Endodermal cell (in vitro differentiated cells): Measurements from ENCODE around the gene LYPD6. TPM values are rescaled to one million over a fixed set of nuclear protein-coding genes. Genes with fewer than 3 reads are reported as not detected.

Source experiments
- DNase-seq: peaks from one replicate; pipeline ENCODE4 v3.0.0-alpha.2; 2017
- H3K27ac ChIP-seq: 2 replicates; pipeline ENCODE4 v1.5.1; 2013; ENCODE audit warnings: mild to moderate bottlenecking, low read depth, low read length, moderate library complexity
- H3K27me3 ChIP-seq: 2 replicates; pipeline ENCODE4 v1.6.1; 2013; ENCODE audit warnings: mild to moderate bottlenecking, low read length, moderate library complexity; ENCODE audit not compliant: insufficient read depth, control insufficient read depth, poor library complexity, severe bottlenecking
- H3K36me3 ChIP-seq: 2 replicates; pipeline ENCODE4 v1.7.0; 2013; ENCODE audit warnings: mild to moderate bottlenecking, low read length, moderate library complexity; ENCODE audit not compliant: control insufficient read depth, insufficient read depth
- H3K4me1 ChIP-seq: one replicate; pipeline ENCODE4 v1.7.0; 2013; ENCODE audit warnings: low read length; ENCODE audit not compliant: control insufficient read depth, insufficient read depth
- H3K4me3 ChIP-seq: 2 replicates; pipeline ENCODE4 v1.5.1; 2013; ENCODE audit warnings: mild to moderate bottlenecking, low read length, moderate library complexity
- H3K9ac ChIP-seq: 2 replicates; pipeline ENCODE4 v1.6.1; 2013; ENCODE audit warnings: mild to moderate bottlenecking, low read length, moderate library complexity; ENCODE audit not compliant: poor library complexity, severe bottlenecking; ENCODE audit errors: extremely low read depth
- H3K9me3 ChIP-seq: 2 replicates; pipeline ENCODE4 v1.6.1; 2013; ENCODE audit warnings: mild to moderate bottlenecking, low read length, moderate library complexity; ENCODE audit not compliant: control insufficient read depth
- H3K27ac Mint-ChIP-seq: 2 replicates; pipeline ENCODE4 v1.8.0; 2020; ENCODE audit warnings: mixed read lengths
- H3K27me3 Mint-ChIP-seq: 2 replicates; pipeline ENCODE4 v1.8.0; 2021; ENCODE audit warnings: mild to moderate bottlenecking, mixed read lengths; ENCODE audit not compliant: insufficient read depth
- H3K36me3 Mint-ChIP-seq: 2 replicates; pipeline ENCODE4 v1.8.0; 2020; ENCODE audit warnings: low read depth, mixed read lengths
- H3K4me1 Mint-ChIP-seq: 2 replicates; pipeline ENCODE4 v1.8.0; 2020; ENCODE audit warnings: mixed read lengths
- H3K4me3 Mint-ChIP-seq: 2 replicates; pipeline ENCODE4 v1.8.0; 2020; ENCODE audit warnings: mild to moderate bottlenecking, moderate library complexity, mixed read lengths
- H3K9me3 Mint-ChIP-seq: 2 replicates; pipeline ENCODE4 v1.8.0; 2020; ENCODE audit warnings: mild to moderate bottlenecking, mixed read lengths
- CTCF ChIP-seq: fragments of 200-600 bp; sonication (generic); conservative IDR thresholded peaks from 2 replicates; pipeline ENCODE4 v1.5.0; 2021; ENCODE audit warnings: antibody characterized with exemption, mild to moderate bottlenecking
- WGBS, 2 experiments: methylation state at CpG; one replicate each; pipeline versions ENCODE4 v1.1.5 to v1.1.7; 2013; ENCODE audit warnings: missing lambda C conversion rate in 2 of 2, mixed read lengths in 1 of 2; ENCODE audit not compliant: insufficient coverage in 1 of 2, insufficient read length in 1 of 2; 5-methylcytosine and 5-hydroxymethylcytosine counted together
- total RNA-seq, 2 donors: library from RNA; stranded (reverse); fragmentation: NEBNext Ultra II Directional in 1 of 2; extraction: Animal tissue kit (Norgen Biotek cat#: 25700) in 1 of 2; gene quantifications; 2 replicates in 1 of 2; 3 replicates in 1 of 2; pipeline ENCODE4 v1.2.1, GENCODE V29; 2021

The LYPD6 gene
- total RNA-seq, 2 donors from 2014 or later, result 6.7 to 8.5 TPM

DNA sequence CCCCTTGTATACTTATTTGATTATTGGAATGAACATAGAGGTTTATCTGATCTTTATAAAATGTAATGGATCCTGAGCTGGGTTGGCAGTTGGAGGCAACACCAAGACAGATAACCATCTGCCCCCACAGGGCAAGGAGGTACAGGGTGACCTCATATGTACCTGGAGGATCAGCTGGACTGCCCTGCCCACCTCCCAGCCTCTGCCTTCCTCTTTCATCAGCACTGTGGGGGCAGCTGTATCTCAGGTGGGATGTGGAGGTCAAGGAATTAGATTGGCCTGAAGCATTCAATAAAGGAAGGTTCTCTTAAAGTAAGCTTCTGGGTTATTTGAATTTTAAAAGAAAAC, 92.6 kb downstream of the LYPD6 start:
- Histone ChIP-seq H3K27ac (no peak overlapping the region), H3K36me3 (no peaks in the 10 kb centered on the region), H3K9ac (no peak overlapping the region), H3K4me3 (no peak overlapping the region), H3K4me1 (peaks cover 22% of the 10 kb centered on the region), H3K27me3 (peaks cover 5% of the 10 kb centered on the region), H3K9me3 (no peaks in the 10 kb centered on the region)
- Mint-ChIP-seq H3K27ac (no peak overlapping the region), H3K27me3 (peaks cover 18% of the 10 kb centered on the region), H3K9me3 (no peaks in the 10 kb centered on the region), H3K4me1 (peaks cover 53% of the 10 kb centered on the region), H3K4me3 (no peak overlapping the region), H3K36me3 (no peaks in the 10 kb centered on the region)
- TF ChIP-seq CTCF, result no peak
- DNase-seq, result no peak

DNA sequence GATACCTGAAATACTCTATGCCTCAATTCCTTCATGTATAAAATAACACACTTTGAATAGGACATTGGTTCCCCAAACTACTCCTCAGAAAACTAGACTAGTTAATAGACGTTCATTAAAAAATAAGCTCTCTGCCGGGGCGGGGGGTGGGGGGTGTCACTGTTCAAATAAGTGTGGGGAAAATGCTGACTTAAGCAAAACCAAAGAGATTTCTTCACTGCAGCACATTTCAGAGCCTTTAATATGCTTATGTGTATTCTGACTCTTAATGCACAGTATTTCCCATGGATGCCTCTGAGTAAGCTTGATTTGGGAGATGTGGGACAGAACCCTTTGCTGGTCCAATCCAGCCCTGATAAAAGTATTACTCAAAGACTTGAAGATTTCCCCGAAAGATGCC, 93.2 kb downstream of the LYPD6 start:
- no peaks in the 10 kb centered on the region for H3K36me3 Mint-ChIP-seq
- H3K27me3 ChIP-seq, result peaks cover 5% of the 10 kb centered on the region
- TF ChIP-seq CTCF, result no peak
- no peak overlapping the region for H3K9ac ChIP-seq
- WGBS, 2 experiments, result 86 to 100% methylated on average over 2 to 4 of the region's 4 CpGs
- no peak overlapping the region for H3K27ac ChIP-seq
- H3K36me3 ChIP-seq, result no peaks in the 10 kb centered on the region
- no peak for DNase-seq
- H3K9me3 ChIP-seq, result no peaks in the 10 kb centered on the region
- H3K4me1 Mint-ChIP-seq, result peaks cover 46% of the 10 kb centered on the region
- no peak overlapping the region for H3K4me3 Mint-ChIP-seq
- H3K27me3 Mint-ChIP-seq, result peaks cover 20% of the 10 kb centered on the region
- H3K9me3 Mint-ChIP-seq, result no peaks in the 10 kb centered on the region
- H3K4me1 ChIP-seq, result peaks cover 22% of the 10 kb centered on the region
- H3K27ac Mint-ChIP-seq, result no peak overlapping the region
- no peak overlapping the region for H3K4me3 ChIP-seq

DNA sequence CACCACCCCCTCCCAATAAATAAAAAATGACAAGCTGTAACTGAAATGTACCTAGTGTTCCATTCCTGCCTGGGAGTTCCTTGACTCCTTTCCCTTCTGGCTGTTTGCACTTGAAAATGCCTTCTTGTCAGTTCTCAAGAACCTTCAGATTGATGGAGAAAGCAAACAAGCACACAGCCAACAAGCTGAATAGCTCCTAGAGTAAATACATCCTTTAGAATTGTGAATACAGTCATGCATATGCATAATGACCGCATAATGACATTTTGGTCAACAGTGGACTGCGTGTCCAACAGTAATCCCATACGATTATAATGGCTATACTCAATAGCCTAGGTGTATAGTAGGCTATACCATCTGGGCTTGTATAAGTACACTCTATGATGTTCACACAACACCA, 97.0 kb downstream of the LYPD6 start:
- no peaks in the 10 kb centered on the region for H3K9me3 ChIP-seq
- peaks cover 9% of the 10 kb centered on the region for H3K4me1 ChIP-seq
- Mint-ChIP-seq H3K27ac (no peak overlapping the region), H3K4me1 (peaks cover 30% of the 10 kb centered on the region), H3K36me3 (no peaks in the 10 kb centered on the region), H3K4me3 (no peak overlapping the region), H3K9me3 (no peaks in the 10 kb centered on the region), H3K27me3 (peaks cover 23% of the 10 kb centered on the region)
- WGBS, 2 experiments, result 93 to 99% methylated on average over 3 of the region's 3 CpGs
- no peak for TF ChIP-seq CTCF
- no peak for DNase-seq
- H3K36me3 ChIP-seq, result no peaks in the 10 kb centered on the region
- H3K27me3 ChIP-seq, result no peaks in the 10 kb centered on the region
- H3K27ac ChIP-seq, result no peak overlapping the region
- no peak overlapping the region for H3K4me3 ChIP-seq
- no peak overlapping the region for H3K9ac ChIP-seq
